HuH-7.5 (cell line): Measurements from ENCODE around the gene SCAPER.
A peak's percentile ranks its signal among the peaks of the same experiment; 100 is the strongest.
"Not testable (repeated sequence)": the region's sequence is repeated elsewhere in the genome, so short reads cannot be mapped to it uniquely, and the experiment has no call there.

Experiments used
- DNase-seq: peaks from one replicate; pipeline ENCODE4 v3.0.0; 2011; ENCODE audit warnings: low spot score

The SCAPER gene

DNA sequence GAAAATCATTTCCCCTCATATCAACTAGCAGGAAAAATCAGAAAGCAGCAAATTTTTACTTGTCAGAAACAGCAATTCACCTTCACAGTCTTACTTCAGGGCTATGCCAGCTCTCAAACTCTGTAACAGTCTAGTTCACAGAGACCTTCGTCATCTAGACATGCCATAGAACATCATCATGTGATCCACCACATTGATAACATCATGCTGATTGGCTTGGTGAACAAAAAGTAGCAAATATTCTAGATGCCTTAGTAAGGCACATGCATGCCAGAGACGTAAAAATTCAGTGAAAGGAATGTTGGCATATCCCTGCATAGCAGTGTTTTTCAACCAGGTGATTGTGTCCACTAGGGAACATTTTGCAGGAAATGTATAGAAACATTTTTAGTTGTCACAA, 8.6 kb upstream of the SCAPER start:
- DNase-seq: no peak

DNA sequence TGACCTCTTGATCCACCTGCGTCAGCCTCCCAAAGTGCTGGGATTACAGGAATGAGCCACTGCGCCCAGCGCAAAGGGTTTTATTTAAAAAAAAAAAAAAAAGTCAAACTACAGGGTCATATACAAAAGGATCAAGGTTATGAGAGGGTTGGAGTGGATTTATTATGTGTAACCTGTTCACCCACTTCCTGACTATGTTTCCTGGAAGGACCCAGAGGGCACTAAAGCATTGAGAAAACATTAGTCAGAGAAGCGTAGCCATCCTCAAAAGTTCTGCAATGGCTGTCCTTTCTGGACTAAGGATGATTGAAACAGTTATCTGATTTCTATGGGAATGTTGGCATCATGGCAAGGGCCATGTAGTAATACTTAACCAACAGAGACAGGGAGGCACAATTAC, 7.3 kb upstream of the SCAPER start:
- DNase-seq: no peak

DNA sequence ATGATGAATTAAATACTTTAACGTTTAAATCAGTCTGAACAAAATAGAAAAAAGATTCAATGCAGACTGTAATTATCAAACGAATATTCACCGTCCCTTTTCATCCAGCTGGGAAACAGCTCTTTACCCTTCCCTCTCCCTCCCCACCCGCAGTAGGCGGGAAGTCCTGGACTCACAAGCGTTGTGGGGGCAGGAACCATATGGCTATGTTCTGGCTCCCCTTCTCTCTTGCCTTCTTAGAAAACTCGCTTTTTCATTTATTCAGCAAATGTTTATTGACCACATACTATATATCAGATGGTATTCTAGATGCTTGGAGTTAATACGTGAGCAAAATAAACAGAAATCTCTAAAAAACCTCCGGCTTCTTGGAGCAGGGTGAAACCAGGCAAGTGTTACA, 715 bp upstream of the SCAPER start:
- no peak for DNase-seq

DNA sequence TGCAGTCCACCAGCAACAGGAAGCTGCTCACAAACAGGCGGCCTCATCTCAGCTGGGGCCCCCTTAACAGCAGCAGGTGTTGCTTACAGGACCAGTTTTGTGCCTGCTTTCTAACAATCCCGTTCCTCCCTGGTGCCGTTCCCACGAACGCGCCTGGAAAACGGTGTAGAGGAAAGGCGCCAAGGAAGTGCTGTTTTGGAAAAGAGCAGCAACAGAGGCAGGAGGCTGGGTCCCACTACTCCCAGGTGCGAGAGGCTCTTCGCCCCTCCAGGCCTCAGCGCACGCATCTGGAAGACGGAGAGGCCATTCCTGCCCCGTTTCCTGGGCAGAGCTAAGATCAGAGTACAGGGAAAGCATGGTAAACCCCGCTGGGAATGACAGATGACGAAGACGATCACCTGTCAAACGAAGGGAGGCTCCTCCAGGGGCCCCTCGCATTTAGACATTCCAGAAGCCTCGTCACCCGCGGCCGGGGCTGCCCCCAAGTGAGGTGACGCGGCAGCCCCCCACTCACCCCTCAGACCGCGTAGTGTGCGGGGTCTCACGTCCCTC, 603 bp downstream of the SCAPER start:
- peak; percentile 44 for DNase-seq

DNA sequence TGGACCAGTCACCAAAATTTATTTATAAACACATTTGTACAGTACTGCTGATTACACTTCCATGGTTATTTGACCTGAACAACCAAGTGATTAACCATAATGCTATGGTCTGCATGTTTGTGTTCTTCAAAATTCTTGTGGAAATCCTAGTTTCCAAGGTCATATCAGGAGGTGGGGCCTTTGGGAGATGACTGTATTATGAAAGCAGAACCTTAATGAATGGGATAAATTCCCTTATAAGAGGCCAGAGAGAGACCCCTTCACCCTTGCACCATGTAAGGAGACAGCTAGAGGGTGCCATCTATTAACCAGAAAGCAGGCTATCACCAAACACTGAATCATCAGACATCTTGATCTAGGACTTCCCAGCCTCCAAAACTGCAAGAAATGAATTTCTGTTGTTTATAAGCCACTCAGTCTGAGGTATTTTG, 1.9 kb downstream of the SCAPER start:
- no peak for DNase-seq

DNA sequence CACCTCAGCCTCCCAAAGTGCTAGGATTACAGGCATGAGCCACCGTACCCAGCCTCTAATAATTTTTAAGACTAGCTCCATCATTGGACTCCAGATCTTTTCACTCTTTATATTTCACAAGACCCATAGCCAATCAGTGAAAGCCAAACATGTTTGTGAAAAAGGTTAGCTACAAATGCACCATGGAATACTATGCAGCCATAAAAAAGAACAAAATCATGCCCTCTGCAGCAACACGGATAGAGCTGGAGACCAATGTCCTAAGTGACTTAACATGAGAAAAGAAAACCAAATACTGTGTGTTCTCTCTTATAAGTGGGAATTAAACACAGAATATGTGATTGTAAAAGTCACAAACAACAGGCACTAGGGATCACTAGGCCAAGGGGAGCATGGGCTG, 3.2 kb downstream of the SCAPER start:
- DNase-seq: no peak

DNA sequence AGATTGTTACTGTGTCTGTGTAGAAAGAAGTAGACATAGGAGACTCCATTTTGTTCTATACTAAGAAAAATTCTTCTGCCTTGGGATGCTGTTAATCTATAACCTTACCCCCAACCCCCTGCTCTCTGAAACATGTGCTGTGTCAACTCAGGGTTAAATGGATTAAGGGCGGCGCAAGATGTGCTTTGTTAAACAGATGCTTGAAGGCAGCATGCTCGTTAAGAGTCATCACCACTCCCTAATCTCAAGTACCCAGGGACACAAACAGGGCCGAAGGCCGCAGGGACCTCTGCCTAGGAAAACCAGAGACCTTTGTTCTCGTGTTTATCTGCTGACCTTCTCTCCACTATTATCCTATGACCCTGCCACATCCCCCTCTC, 5.2 kb downstream of the SCAPER start:
- not testable (repeated sequence) for DNase-seq

DNA sequence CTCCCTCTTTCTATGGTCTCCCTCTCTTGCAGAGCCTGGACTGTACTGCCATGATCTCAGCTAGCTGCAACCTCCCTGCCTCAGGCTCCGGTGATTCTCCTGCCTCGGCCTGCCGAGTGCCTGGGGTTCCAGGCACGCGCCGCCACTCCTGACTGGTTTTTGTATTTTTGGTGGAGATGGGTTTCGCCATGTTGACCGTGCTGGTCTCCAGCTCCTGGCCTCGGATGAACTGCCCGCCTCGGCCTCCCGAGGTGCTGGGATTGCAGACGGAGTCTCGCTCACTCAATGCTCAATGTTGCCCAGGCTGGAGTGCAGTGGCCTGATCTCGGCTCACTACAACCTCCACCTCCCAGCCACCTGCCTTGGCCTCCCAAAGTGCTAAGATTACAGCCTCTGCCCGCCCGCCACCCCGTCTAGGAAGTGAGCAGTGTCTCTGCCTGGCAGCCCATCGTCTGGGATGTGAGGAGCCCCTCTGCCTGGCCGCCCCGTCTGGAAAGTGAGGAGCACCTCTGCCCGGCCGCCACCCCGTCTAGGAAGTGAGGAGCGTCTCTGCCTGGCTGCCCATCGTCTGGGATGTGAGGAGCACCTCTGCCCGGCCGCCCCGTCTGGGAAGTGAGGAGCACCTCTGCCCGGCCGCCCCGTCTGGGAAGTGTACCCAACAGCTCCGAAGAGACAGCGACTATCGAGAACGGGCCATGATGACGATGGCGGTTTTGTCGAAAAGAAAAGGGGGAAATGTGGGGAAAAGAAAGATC, 5.8 kb downstream of the SCAPER start:
- DNase-seq: not testable (repeated sequence)

DNA sequence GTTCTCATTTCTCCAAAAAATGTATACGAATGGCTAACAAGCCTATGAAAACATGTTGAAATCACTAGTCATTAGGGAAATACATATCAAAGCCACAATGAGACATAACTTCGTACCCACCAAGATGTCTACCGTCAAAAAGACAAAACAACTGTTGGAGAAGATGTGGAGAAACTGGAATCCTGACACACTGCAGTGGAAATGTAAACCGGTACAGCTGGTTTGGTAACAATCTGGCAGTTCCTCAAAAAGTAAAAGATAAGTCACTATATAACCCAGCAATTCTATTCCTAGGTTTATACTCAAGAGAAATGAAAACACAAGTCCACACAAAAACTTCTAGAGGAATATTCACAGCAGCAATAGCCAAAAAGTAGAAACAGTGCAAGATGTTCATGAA, 7.0 kb downstream of the SCAPER start:
- DNase-seq: no peak

DNA sequence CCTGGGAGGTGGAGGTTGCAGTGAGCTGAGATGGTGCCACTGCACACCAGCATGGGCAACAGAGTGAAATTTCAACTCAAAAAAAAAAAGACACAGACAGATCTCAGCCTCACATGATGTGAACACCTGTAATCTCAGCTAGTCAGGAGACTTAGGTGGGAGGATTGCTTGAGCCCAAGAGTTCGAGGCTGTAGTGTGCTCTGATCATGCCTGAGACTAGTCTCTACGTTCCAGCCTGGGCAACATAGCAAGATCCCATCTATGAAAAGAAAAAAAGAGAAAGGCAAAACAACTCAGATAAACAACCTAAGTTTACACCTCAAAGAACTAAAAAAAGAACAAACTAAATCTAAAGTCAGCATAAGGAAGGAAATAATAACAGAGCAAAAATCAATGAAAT, 11.0 kb downstream of the SCAPER start:
- DNase-seq: no peak

DNA sequence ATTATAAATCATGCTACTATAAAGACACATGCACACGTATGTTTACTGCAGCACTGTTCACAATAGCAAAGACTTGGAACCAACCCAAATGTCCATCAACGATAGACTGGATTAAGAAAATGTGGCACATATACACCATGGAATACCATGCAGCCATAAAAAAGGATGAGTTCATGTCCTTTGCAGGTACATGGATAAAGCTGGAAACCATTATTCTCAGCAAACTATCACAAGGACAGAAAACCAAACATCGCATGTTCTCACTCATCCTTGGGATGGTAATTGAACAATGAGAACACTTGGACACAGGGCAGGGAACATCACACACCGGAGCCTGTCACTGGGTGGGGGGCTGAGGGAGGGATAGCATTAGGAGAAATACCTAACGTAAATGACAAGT, 12.3 kb downstream of the SCAPER start:
- not testable (repeated sequence) for DNase-seq

DNA sequence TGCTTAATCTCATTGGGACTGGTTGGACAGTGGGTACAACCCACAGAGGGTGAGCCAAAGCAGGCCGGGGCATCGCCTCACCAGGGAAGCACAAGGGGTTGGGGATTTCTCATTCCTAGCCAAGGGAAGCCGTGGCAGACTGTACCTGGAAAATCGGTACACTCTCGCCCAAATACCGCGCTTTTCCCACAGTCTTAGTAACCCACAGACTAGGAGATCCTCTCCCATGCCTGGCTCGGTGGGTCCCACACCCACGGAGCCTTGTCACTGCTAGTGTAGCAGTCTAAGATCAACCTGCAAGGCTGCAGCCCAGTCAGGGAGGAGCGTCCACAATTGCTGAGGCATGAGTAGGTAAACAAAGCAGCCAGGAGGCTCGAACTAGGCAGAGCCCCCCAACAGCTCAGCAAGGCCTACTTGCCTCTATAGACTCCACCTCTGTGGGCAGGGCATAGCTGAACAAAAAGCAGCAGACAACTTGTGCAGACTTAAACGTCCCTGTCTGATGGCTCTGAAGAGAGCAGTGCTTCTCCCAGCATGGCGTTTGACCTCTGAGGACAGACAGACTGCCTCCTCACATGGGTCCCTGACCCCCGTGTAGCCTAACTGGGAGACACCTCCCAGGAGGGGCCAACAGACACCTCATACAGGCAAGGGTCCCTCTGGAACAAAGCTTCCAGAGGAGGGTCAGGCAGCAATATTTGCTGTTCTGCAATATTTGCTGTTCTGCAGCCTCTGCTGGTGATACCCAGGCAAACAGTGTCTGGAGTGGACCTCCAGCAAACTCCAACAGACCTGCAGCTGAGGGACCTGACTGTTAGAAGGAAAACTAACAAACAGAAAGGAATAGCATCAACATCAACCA, 17.6 kb downstream of the SCAPER start:
- DNase-seq: not testable (repeated sequence)

DNA sequence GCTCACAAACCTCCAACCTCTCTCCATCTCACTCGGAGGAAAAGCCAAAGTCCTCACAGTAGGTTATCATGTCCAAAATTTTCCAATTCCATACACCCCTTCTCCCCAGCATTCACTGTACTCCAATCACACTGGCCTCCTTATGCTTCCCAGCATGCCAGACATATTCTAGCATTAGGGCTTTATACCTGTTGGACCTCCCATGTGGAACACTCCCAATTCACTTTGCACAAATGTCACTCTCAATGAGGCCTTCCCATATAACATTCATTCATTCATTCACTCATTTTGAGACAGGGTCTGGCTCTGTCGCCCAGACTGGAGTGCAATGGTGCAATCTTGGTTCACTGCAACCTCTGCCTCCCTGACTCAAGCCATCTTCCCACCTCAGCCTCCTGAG, 19.9 kb downstream of the SCAPER start:
- DNase-seq: no peak

DNA sequence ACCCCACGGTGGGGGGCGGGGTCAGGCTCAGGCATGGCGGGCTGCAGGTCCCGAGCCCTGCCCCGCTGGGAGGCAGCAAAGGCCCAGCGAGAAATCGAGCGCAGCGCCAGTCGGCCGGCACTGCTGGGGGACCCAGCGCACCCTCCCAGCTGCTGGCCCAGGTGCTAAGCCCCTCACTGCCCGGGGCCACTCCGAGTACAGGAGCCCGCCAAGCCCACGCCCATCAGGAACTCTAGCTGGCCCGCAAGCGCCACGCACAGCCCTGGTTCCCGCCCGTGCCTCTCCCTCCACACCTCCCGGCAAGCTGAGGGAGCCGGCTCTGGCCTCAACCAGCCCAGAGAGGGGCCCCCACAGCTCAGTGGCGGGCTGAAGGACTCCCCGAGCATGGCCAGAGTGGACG, 29.2 kb downstream of the SCAPER start:
- no peak for DNase-seq

DNA sequence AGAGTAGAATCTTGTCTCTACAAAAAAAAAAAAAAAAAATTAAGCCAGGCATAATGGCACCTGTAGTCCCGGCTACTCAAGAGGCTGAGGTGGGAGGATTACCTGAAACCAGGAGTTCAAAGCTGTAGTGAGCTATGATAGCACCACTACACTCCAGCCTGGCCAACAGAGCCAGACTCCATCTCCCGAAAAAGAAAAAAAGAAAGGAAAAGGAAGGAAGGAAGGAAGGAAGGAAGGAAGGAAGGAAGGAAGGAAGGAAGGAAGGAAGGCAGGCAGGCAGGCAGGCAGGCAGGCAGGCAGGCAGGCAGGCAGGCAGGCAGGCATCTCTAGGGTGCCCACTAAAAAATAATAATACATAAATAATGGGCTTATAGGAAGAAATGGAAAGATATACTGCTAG, 32.1 kb downstream of the SCAPER start:
- not testable (repeated sequence) for DNase-seq

DNA sequence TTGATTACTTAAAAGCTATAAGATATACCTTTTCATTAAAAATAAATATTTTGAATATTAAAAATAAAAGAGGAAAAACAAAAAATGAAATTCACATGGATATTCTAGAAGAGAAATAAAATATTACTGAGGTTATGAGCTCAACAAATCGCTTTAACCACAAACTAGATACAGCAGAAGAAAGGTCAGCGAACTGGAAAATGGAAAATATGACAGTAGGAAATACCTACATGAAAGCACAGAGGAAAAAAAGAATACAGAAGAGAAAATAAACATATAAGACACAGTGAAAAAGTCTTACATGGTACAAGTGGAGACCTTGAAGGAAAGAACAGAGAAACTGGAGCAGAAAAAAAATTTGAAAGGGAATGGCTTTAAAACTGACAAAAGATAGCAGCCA, 33.2 kb downstream of the SCAPER start:
- no peak for DNase-seq

DNA sequence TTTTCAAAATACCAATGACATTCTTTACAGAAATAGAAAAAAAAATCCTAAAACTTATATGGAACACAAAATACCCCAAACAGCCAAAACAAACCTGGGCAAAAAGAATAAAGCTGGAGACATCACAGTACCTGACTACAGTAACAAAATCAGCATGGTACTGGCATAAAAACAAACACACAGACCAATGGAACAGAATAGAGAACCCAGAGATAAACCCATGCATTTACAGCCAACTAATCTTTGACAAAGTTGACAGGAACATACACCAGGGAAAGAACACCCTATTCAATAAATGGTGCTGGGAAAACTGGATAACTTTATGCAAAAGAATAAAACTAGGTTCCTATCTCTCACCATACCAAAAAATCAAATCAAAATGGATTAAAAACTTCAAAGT, 36.4 kb downstream of the SCAPER start:
- no peak for DNase-seq

DNA sequence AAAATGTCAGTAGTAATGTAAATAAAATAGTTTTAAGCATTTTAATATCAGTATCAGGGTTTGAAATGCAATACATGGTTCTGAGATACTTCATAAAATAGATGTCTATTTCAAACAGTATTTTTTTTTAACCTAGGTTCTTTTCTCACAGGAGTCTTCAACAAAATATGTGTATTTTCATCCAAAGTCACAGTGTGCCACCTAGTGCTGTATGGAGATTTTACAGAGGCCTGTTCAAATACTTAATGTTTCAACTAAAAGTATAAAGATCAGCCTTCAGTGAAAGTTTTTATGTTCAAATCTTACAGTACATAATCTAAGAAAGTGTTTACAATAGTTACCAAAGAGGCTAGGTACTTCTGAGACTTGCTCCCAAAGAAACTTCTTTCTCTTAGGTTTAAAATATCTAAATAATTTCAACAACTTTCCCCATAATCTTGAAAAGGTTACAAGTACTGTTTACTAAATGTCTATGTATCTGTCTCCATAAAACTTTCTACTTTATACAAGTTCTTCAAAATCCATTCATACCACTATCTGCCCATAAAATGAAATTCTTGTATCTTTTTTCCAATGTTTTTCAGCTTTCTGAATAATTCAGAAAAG, 38.3 kb downstream of the SCAPER start:
- DNase-seq: peak; percentile 25

DNA sequence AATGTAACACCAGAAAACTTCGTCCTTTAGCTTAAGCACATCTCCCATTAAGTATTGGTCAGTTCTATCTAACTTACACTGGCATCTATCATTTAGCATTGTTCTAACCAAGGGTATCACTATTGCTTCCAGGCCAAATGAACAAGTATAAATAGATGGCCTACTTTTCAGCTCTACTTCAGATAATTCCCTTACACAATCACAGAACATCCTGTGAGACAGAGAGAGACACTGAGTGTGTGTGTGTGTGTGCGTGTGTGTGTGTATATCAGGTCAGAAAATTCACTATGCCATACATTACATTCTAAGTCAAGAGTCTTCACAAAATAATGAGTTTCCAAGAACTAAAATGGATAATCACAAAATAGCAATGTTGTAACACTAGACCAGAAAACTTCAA, 39.1 kb downstream of the SCAPER start:
- no peak for DNase-seq

DNA sequence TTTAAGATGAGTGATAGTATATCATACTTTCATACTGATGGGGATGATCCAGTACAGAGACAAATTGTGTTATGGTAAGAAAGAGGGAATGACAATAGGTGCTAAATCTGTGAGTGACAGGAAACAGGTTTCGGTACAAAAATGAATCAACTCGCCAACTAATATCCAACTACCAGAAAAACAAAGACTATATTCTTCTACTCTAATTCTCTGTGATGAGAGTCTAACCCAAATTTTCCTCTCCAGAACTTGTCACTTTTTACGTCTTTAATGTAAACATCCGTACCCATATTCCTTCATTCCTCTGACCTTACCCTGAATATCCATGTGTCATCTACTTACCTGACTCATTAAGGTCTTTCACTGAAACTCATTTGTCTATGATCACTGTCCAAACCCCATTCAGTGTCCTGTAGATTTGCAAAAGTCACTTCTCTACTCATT, 39.6 kb downstream of the SCAPER start:
- no peak for DNase-seq

DNA sequence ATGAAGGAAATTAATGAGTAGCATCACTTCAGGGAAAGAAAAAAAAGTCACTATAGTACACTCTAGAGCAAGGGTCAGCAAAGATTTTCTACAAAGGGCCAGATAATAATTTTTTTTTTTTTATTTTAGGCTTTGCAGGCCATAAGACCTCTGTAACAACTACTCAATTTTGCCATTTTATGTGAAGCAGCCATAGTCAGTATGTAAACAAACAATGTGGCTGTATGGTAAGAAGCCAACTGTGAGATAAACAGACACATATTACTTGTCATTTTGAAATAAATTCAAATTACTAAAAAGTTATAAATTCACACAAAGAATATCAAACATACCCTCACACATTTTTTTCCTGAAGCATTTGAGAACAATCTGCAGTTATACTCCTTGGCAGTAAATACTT, 40.6 kb downstream of the SCAPER start:
- DNase-seq: no peak

DNA sequence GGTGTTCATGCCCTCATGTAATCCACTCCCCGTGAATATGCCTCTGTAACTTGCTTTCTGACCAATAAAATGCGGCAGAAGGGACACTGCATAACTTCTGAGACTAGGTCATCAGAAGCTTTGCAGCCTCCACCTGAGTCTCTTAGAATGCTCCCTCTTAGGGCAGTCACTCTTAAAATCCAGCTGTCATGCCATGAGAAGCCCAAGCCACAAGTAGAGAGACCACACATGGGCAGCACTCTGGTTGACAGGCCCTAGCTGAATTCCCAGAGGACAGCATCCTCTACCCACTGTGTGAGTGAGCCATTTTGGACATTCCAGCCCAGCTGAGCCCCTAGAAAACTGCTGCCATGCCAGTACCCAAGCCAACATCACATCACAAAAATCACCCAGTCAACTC, 41.4 kb downstream of the SCAPER start:
- no peak for DNase-seq

DNA sequence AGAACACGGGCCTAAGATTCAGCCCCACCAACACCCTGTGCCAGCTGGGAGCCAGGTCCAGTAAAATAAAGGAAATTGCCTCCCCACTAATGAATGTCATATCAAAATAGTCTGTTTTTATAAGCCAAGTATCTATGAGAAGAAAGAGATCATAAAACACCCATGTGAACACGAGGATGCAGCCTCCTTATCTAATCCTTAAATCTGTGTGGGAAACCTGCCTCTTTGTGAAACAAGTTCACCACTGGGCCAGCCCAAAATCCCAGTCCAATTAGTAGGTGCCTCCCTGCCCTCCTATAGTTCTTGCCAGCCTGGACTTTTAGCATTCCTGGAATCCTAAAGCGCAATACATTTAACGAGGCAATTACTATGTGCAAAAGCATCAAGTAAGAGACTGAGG, 42.0 kb downstream of the SCAPER start:
- DNase-seq: no peak
